Measurements from ENCODE around the gene ITPKB. TPM values are rescaled to one million over a fixed set of nuclear protein-coding genes. Genes with fewer than 3 reads are reported as not detected.

ITPKB gene
- total RNA-seq, 1 experiment from 2014 or later = 0.07 TPM

DNA sequence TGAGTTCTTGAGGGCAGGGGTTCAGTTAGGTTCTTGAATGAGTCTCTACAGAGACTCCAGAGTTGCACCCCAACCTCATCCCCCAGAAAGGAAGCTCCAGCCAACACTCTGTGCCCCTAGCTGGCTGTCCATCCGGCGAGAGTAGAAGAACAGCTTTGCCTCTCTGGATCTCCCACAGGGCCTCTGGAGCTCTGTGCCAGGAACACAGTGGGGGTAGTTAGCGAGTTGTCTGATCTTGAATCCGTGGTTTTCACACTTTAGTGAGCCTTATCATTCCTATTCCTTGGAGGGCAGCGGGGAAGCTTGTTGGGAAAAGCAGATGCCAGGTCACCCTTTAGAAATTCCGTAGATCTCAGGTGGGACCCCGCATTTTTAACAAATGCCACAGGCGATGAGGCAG is 145.5 kb downstream of the ITPKB start:
- in situ Hi-C loops (cut with HindIII; ENCODE audit: low pct_unique_long_range_greater_than_20kb, low sequenced_read_pairs) = no loop called here
- DNase-seq (ENCODE audit: low read depth) = no peak

DNA sequence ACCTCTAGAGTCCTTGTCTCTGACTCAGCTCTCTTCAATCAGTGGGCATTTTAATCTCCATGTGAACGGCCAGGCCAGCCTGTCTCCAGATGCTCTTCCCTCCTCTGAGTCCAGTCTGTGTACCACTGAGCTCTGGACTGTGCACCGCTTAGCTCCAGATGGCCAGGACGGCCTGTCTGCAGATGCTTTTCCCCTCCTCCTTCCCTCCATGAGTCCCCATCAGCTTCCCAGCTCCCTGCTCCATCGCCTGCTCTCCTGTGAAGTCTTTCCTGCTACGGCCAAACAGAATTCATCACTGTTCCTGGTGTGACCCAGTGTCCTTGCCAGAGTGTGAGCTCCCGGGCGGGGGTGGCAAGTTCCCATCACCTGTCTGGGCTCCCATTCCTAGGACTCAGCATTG is 148.5 kb downstream of the ITPKB start:
- in situ Hi-C loops (cut with HindIII; ENCODE audit: low pct_unique_long_range_greater_than_20kb, low sequenced_read_pairs) = no loop called here

DNA sequence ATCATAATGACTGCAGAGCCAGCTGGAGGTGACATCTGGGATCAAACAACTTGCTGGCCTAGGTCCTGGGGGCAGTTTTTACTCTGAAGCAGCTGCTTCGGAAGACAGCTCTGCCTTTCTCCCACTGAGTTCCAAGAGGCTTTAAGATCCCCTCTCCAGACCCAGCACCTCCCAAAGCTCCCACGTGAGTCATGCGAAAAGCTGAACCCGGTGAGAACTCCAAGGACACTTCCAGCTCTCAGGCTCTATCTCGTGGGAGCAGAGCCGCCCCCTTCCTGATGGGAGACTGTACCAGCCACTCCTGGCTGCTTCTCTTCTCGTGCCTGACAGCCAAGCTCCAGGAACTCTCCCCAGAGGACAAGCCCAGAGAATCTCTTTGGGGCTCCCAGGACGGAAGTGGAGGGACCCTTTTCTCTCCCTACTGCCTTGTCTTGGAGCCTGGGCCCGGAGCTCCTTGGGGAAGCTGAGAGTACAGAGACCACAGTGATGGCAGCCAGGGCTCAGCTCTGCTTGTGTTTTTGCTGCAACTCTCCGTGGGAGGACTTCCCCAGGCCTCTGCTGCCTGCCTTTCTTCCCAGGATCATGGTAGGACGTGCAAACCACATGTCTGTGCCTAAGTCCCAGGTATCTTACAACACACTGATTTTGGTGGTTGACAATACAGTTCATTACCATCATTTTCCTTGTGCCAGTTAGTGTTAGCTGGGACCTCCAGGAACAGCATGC is 149.9 kb downstream of the ITPKB start:
- in situ Hi-C loops (cut with HindIII; ENCODE audit: low pct_unique_long_range_greater_than_20kb, low sequenced_read_pairs) = no loop called here
- DNase-seq (ENCODE audit: low read depth) = no peak

More for the DNA sequence above, 148.5 kb downstream of the ITPKB start:
- DNase-seq (ENCODE audit: low read depth) = no peak

DNA sequence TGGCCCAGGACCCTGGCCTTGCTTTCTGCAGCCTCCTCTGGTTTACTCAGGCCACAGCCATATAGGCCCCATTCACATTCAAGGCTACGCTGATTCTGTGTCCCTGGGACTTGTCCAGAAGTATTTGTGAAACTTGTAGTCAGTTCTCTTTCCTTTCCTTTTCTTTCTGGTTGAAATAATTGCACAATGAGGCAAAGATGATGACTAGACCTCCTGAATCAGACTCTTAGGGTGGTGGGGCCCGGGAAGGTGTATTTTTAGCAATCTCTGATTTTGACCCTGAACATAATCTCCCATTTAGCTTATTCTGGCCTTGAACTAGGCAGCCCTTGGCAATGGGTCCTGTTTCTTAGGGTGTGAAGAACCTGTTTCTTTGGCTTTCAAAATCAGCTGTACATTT is 150.6 kb downstream of the ITPKB start:
- no peak for DNase-seq (ENCODE audit: low read depth)
- in situ Hi-C loops (cut with HindIII; ENCODE audit: low pct_unique_long_range_greater_than_20kb, low sequenced_read_pairs) = no loop called here

DNA sequence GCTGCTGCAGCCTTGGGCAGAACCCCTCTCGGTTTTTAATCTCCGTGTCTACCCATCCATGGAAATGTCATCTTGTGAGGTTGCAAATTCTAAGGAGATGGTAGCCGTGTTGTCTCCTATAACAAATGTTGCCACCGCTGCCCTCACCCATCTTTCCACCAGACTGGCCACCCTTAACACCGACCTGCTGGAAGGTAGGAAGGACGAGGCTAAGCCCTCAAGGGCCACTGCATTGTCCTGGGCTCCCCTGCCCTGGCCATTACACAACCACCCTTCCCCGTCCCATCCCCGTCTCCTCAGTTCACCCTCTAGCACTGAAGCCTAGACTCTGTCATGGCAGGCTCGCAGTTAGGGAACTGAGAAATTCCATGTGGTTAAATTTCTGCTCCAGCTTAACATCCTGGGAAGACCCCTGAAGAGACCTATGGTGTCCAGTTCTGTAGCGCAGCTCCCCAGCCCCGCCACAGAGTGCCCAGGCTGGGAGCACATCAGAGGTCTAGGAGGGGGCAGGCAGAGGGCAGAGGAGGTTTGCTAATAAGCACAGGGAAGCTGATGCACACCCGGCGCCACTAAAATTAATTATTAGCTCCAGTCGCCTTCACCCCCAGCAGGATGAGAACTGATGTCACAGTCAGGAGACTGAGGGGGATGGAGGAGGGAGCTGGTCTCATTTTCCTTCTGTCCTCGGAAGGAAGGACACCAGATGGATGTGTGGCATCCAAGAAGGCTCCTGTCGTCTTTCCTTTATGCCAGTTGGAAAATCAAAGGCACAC is 152.2 kb downstream of the ITPKB start:
- in situ Hi-C loops (cut with HindIII; ENCODE audit: low pct_unique_long_range_greater_than_20kb, low sequenced_read_pairs) = no loop called here
- DNase-seq (ENCODE audit: low read depth) = peak; percentile 33

DNA sequence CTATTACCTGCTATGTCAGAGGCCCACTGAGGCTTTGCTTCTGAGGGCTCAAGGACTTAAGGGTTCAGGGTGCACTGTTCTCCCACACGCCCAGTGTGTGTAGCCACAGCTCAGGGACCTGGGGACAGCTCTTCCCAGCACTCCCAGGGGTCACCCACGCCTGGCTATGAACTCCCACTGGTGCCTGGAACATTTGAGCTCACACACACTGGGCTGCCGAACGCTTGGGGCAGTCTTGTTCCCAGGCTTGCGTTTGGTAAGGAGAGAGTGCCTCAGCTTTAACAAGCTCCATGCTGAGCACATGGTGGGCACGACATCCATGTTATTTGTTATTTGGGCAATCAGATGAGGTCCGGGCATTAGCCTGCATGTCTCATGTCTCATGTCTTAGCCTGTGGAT is 153.0 kb downstream of the ITPKB start:
- in situ Hi-C loops (cut with HindIII; ENCODE audit: low pct_unique_long_range_greater_than_20kb, low sequenced_read_pairs) = no loop called here
- DNase-seq (ENCODE audit: low read depth) = no peak

DNA sequence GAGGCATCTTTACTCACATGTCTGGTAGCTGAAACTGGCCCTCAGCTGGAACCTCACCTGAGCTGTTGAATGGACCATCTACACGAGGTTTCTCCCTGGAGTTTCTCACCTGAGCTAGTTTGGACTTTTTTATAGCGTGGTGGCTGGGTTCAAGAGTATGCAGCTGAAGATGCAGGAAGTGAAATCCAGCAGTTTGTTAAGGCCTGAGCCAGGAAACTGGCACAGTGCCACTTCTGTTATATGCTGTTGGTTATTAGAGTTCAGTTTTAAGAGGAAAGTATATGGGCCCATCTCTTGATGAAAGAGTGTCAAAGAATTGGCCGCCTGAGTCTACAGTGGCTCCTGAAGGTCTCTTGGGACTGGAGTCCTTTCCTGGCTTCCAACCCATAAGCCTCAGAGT is 154.9 kb downstream of the ITPKB start:
- DNase-seq (ENCODE audit: low read depth) = no peak
- in situ Hi-C loops (cut with HindIII; ENCODE audit: low pct_unique_long_range_greater_than_20kb, low sequenced_read_pairs) = no loop called here

DNA sequence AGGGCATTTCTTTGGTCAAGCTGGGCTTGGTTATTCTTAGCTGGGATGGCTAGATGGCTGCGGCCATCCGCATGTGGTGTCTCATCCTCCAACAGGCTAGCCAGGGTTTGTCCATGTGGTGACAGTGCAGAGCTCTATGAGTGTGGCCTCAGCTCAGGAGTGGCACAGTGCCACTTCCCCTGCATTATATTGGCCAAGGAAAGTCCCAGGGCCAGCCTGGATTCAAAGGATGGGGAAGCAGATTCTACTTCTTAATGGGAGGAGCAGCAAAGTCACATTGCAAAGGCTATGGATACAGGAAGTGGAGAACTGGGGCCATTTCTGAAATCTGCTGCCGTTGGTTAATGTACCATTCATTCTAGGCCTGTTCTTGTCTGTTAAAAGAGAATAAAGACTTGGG is 156.1 kb downstream of the ITPKB start:
- in situ Hi-C loops (cut with HindIII; ENCODE audit: low pct_unique_long_range_greater_than_20kb, low sequenced_read_pairs) = no loop called here
- no peak for DNase-seq (ENCODE audit: low read depth)

Other genes starting within 250 kb of the ITPKB start
- not detected in 2 replicates for gene STUM, start 190.5 kb downstream of the ITPKB start, total RNA-seq (2014; rRNA removed; shearing (Covaris generic); ENCODE audit: low replicate concordance)
- 52.1 and 62.3 TPM in 2 replicates for gene PSEN2, start 131.3 kb upstream of the ITPKB start, total RNA-seq (2014; rRNA removed; shearing (Covaris generic); ENCODE audit: low replicate concordance)
- gene COQ8A, start 201.0 kb upstream of the ITPKB start, total RNA-seq (2014; rRNA removed; shearing (Covaris generic); ENCODE audit: low replicate concordance) = 7.7 and 12.2 TPM in 2 replicates

Measured in Caki2 (cell line).